Measurements from ENCODE around the gene MUC5AC.
"Not testable (repeated sequence)": the region's sequence is repeated elsewhere in the genome, so short reads cannot be mapped to it uniquely, and the experiment has no call there.

The MUC5AC gene

DNA sequence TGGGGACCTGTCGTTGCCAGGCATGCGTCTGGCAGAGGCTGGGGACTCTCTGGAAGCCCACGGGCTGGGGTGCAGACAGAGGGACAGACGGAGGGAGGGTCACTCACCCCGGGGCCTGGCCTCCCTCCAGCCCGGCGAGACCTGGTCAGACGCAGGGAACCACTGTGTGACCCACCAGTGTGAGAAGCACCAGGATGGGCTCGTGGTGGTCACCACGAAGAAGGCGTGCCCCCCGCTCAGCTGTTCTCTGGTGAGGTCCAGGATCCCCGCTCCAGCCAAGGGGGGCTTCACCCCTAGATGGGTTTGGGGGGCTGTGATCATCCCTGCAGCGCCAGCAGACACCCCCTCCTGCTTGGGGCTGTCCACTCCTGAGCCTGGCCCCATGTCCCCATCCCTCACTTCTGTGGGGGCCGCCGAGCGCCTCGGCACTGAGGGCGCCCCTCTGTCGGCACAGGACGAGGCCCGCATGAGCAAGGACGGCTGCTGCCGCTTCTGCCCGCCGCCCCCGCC, 41.5 kb downstream of the MUC5AC start:
- no peak for DNase-seq

DNA sequence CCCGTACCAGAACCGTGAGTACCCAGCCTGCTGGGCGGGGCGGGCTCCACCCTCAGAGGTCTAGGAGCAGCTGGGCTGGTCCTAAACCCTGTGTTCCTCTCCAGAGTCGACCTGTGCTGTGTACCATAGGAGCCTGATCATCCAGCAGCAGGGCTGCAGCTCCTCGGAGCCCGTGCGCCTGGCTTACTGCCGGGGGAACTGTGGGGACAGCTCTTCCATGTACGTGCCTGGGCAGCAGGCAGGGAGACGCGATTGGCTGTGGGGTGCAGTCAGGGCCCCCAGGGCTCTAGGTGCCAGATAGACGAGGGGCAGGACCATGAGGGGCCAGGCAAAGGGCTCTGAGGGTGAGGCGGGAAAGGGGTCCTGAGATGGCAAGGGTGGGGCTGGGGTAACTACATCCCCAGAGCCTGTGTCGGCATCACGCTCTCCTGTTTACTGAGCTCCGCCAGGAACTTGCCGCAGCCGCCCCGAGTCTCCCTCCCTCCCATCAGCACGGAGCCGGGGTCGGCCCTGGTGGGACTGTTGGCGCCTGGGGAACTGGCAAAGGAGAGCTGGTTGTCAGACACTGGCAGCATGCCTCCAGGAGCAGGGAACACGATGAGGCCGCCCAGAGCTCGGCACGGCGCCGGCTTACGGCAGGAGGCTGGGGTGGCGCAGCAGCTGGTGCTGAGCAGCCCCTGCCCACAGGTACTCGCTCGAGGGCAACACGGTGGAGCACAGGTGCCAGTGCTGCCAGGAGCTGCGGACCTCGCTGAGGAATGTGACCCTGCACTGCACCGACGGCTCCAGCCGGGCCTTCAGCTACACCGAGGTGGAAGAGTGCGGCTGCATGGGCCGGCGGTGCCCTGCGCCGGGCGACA, 42.2 kb downstream of the MUC5AC start:
- DNase-seq = peak; percentile 72

DNA sequence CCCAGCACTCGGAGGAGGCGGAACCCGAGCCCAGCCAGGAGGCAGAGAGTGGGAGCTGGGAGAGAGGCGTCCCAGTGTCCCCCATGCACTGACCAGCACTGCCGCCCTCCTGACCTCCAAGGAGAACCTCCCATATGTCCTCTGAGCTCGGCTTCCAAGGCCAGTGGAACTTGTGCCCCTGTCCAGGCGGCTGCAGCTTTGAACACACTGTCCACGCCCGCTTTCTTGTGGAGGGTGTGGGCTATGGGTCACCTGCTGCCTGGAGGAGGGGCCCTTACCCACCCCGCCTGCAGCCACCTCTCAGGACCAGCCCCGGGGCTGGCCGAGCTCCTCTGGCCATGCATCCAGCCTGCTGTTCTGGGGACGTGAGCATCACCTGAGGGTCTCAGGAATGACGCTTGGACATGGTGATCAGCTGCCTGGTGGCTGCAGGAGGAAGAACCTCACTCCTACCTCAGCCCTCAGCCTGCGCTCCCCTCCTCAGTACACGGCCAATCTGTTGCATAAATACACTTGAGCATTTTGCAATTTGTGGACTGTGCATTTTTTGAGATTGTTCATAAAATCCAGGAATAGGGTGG, 42.9 kb downstream of the MUC5AC start:
- DNase-seq = no peak

DNA sequence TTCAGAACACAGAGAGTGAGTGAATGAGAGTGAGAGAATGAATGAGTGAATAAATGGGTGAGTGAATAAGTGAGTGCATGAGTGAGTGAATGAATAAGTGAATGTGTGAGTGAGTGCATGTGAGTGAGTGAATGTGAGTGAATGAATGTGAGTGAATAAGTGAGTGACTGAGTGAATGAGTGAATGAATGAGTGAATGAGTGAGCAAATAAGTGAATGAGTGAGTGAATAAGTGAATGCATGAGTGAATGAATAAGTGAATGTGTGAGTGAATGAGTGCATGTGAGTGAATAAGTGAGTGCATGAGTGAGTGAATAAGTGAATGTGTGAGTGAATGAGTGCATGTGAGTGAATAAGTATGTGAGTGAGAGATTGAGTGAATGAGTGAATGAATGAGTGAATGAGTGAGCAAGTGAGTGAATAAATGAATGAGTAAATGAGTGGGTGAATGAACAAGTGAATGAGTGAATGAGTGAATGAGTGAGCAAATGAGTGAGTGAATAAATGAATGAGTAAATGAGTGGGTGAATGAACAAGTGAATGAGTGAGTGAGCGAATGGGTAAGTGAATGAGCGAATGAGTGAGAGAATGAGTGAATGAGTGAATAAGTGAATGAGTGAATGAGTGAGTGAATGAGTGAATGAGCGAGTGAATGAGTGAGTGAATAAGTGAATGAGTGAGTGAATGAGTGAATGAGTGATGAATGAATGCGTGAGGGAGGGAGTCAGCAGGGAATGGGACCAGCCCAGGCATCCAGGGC, 43.8 kb downstream of the MUC5AC start:
- no peak for DNase-seq

DNA sequence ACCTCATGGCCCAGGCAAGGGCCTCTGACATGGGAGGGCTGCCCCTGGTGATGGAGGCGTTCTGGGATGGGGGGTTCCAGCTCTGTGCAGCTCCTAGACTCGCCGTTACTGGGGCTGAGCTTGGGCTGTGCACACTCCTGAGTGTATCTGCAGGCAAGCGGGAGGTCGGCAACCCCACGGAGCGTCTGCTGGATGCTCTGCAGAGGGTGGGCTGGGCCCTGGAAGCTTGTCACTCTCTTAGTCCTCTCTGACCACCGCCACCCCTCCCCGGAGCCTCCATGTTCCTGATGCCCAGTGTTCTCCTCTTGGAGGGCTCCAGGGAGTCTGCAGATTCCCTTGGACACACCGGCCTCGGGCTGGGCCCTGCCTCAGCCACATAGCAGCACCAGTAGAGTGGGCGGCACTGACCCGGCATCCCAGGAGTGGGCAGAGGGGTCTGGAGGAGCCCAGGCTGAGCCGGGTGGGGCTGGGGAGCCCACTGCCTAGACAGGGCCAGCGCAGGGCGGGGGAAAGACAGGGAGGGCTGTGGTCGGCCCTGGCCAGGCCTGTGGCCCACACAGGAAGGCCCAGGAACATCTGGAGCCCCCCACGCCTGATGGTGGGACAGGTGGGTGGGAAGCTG, 44.5 kb downstream of the MUC5AC start:
- no peak for DNase-seq

DNA sequence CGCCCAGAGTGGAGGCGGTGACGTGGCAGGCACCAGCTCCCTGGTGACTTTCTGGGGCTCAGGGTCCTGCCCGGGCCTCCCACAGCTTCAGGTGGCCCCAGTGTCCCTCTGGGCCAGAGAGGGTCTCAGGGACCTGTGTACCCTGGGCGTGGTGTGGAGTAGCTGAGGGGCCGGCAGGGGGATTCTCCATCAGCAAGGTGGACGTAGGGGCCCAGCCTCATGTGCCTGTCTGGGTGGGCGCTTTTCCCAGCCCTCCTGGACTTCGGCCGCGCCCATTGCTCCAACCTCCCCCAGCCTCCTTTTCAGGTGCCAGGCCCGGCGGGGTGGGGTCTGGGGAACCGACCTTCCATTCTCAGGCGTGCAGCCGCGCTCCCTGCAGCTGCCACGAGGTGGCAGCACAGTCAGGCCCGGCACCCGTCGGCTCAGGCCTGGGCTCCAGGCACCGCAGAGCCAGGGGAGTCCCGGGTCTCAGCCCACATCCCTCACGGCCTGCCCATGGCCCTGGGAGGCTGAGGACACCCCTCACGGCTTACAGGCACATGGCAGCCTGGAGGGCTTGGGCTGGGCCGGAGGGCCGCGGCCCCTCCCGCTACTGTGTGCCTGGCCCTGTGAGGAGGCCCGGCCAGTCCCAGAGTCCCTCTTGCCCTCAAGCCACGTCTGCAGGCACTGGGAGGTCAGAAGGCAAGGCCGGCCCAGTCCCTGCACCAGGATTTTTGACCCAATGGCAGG, 45.2 kb downstream of the MUC5AC start:
- peak; percentile 19 for DNase-seq

DNA sequence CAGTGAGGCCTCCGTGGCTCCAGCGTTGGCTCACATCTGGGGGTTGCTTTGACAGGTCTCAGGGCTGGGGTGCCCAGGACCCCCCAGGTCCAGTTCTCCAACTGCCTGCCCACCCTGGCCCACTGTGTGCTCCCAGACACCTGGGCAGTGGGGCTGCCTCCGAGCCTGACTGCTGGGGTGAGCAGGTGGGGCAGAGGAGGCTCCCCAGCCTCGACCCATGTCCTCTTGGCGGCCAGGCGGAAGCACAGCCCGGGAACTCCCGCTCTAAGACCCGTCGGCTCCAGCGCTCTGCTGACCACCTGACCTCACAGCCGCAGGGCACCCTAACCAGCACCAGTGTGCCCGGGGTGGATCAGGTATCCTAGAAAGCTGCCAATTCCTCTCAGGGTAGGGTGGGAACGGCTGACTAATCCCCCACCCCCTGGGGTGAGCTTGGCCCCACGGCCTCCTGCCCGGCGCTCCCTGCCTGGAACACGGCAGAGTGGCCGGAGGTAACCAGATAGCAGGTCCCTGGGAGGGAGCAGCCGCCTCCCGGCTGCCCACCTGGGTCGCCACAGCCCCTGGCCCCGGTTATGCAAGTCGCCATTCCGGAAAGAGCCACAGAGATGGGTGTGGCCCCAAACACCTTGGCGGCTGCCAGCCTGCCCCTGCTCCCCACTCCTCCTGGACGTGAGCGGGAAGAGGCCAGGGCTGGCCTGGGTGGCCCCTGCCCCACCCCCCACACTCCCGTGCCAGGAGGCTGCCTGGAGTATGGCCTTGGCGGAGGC, 45.9 kb downstream of the MUC5AC start:
- no peak for DNase-seq

DNA sequence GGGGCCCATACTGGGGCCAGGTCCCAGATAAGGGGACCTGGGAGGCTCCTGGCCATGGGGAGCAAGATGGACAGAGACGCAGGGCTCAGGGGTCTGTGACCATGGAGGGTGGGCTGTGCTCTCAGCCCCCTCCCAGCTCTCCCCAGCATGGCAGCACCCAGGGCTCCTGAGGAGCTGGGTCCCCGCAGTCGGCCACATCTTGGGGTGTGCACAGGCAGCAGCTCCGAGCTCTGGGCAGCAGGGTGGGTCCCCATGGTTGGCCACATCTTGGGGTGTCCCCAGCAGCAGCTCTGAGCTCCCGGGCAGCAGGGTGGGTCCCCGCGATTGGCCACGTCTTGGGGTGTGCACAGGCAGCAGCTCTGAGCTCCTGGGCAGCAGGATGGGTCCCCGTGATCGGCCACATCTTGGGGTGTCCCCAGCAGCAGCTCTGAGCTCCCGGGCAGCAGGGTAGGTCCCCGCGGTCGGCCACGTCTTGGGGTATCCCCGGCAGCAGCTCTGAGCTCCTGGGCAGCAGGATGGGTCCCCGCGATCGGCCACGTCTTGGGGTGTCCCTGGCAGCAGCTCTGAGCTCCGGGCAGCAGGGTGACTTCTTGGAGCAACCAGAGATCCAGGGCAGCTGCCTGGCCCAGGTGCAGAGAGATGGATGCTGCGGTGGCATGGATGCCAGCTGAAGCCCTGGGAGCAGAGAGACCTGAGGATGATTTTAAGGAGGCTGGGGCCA, 46.8 kb downstream of the MUC5AC start:
- DNase-seq = no peak

DNA sequence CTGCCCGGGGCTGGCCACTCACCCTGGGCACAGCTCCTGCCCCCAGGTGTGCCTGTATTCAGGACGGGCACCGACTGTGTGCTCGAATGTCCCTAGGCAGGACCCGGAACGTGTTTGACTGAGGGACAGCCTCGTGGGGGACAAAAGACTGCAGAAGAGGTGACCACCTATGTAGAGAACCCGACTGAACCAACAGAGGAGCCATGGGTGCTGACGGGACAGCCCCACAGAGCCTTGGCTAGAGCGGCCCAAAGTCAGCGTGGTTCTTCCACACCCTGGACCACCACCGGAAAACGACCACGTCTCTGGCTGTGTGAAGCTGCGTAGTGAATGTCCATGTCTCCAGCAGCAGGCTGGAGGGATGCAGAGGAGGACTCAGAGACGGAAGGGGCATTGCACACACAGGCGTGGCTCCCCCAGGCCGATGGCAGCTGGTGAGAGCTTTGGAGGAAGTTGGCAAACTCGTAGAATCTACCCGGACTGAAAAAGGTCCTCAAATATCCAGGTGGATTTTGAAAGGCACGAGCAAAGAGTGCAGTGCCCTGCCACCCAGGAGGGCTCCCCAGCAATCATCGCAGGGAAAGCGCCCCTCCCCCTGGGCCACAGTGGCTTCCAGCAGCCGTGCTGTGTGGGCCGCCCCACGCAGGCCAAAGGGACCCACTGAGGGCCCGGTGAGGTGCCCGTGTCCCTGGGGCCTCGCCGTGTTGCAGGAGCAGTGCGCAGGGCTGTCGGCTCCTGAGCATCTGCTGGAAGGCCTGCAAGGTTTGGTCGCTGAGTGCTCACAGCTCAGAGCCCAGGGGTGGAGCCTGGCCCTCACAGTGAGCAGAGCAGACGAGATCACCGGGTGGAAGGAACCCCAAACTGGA, 47.6 kb downstream of the MUC5AC start:
- no peak for DNase-seq

DNA sequence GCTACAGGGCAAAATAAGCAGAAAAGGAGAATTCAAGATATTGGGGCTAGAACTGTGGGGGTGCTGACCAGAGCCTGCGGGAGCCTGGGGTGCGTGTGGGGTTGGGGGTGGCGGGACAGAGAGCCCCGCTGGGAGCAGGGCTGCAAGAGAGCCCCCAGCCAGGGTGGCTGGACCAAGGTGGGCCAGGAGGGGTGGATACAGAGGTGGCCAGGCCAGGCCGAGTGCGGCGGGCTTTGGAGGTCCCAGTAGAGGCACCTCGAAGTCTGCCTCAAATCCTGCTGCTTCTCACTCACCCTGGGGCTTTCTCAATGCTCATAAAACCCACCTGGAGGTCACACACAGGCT, 48.2 kb downstream of the MUC5AC start:
- DNase-seq = no peak

DNA sequence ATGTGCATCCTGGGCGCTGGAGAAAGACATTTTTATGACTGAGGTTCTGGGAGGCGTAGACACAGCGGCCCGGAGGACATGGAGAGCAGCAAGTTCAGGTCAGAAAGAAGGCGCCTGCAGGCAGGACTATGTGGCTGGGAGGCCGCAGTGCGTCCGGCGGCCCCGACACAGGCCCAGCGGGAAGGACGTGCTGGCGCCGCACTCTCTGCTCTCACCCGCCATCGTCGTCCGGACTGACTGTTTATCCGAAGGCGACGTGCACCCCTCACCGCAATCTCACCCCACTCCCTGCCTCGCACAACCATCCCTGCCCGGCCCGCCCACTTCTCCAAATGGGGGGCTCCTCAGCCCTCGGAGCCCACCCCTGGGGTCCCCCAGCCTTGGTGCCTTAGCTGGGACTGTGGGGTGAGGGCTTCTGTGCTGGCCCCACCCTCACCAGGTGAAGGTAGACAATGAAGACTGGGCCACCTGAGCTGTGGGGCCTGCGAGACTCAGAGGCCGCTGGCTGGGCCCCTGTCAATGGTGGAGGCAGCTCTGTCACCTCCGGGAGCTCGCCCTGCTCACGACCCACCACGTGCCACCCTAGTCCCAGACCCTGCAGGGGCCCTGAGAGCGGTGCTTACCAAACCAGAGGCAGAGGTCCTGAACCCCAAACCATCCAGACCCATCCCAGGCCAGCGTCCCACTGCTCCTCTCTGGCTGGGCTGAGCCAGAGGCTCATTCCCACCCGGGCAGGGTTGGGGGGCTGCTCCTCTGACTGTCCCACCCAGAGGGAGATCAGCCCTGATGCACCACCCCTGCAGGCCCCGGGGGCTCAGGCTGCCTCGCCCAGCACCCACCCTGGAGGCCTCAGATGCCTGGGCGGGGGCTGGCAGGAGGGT, 48.9 kb downstream of the MUC5AC start:
- DNase-seq = no peak

DNA sequence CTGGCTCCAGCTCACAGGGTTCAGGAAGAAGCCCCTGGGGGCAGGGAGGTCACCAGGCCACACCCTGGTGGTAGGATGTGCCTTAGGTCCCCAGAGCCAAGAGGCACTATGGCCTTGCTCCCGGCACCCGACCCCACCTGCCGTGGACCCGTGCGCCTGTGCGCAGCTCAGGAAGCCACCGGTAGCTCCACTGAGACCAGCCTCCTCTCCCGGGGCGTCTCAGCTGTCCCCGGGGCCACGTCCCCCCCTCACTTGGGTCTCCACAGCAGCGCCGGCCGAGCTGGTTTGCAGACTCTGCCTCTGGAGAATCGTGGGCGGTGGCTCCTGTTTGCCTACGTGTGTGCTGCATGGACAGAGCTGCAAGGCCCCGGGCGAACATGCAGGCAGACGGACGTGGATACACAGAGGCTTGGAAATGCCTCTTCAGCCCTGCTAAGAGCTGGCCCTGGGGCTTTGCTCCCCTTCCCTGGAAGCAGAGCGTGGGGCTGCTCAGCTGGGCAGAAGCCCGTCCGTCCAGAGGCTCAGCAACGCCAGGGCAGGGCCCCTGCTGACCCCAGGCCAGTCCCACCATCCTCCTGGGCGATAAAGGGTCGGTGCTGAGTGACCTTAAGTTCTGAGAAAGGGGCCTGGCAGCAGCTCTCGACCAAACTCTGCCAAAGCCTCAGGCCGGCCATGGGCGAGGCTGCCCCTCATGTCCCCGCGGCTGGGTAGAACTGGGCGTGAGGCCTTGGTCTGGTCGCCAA, 49.8 kb downstream of the MUC5AC start:
- DNase-seq = no peak

DNA sequence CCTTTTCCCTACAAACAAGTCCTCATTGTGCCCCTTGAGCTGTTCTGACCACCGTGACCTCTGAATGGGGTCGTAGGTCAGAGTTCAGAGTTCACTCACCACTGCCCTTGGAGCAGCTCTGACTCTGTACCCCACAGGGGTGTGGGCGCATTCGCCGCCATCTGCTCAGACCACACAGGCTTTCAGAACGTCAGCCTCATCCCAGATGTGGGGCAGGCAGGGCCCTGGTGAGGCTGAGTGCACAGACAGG, 50.3 kb downstream of the MUC5AC start:
- no peak for DNase-seq

DNA sequence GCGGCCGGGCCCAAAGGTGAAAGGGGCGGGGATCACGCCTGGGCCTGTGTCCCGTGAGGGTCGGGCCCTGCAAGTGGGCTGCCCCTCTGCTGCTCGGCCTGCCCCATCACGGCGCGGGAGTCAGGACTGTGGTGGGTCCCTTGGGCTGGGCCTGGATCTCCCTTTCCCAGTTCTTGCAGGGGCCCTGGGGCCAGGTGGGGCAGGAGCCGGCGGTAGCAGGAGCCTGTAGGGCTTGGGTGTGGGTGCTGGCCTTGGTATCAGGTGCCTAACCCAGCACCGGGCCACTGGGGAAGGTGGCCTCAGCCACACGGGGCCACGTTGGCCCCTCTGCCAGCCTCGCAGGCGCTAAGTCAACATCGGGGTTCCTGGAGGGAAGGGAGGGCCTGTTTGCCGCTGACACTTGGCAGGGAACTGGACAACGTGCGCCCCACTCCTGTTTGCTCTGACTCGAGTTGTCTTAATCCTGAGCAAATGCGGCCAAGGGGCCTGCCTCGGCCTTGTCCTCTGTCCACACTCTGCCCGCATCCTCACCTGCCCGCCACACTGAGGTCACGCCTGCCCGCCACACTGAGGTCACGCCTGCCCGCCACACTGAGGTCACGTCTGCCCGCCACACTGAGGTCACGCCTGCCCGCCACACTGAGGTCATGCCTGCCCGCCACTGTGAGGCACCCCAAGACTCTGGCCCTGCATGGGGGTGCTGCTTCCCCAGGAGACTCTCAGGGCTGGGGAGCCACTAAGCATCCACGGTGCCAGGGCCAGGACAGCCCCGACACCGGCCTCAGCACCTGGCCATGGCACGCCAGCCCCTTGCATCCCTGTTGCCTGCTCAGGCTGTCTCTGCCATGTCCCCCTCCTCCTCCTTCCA, 50.9 kb downstream of the MUC5AC start:
- no peak for DNase-seq

DNA sequence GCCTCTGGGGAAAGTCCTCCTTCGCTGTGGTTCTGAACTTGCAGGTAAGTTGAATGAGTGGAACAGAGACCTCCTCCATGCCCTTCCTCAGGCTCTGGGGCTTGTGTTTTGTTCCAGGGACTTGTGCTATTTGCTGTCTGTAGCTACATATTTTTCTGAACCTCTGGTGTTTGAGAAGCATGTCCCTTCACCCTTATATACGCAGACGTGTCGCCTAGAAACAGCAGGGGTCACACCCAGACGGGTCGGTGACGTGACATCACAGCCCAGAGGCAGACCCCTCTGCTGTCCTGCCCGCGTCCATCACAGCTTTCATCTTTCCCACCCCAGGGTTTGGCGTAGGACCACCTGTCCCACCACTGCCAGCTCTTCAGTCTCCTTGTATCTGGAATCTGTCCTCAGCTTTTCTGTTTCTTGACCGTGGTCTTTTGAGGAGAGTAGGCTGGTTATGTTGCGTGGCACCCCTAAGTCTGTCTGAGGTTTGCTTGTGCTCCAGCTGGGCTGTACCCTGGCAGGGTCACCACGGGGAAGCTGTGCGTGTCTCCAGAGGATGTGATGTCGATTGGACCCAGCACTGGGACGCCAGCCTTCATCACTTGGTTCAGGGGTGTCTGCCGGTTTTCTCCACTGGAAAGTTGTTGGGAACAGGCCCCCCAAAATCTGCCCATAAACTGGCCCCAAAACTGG, 51.8 kb downstream of the MUC5AC start:
- DNase-seq = no peak

DNA sequence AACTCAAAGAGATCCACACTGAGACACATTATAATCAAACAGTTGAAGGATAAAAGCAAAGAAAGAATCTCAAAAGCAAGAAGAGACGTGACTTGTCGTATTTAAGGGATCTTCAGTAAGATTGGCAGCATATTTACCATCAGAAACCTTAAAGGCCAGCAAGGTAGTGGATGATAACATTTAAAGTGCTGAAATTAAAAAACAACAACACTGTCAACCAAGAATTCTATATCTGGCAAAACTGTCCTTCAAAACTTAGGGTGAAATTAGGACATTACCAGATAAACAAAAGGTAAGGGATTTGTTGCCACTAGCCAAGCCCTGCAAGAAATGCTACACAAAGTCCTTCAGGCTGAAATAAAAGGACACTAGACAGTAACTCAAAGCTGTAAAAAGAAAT, 54.1 kb downstream of the MUC5AC start:
- DNase-seq = no peak

DNA sequence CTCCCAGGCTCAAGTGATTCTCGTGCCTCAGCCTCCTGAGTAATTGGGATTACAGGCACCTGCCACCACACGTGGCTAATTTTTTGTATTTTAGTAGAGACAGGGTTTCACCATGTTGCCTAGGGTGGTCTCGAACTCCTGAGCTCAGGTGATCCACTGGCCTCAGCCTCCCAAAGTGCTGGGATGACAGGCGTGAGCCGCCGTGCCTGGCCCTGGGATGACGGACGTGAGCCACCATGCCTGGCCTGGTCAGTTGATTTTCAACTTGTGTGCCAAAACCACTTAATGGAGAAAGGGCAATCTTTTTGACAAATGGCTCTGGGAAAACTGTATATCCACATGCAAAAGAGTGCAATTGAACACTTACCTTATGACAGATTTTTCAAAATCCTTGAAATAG, 58.1 kb downstream of the MUC5AC start:
- DNase-seq = not testable (repeated sequence)
